Mesothelial cell of epicardium (in vitro differentiated cells): ENCODE measurements around the gene ADAMTS7. TPM values are rescaled to one million over a fixed set of nuclear protein-coding genes. Genes with fewer than 3 reads are reported as not detected.
"Not testable (repeated sequence)": the region's sequence is repeated elsewhere in the genome, so short reads cannot be mapped to it uniquely, and the experiment has no call there.

Source experiments
- DNase-seq, 2 experiments: peaks; one replicate each; pipeline ENCODE4 v3.0.0; 2021; ENCODE audit warnings: low spot score in 2 of 2; ENCODE audit not compliant: unreplicated experiment in 2 of 2
- H3K27ac Mint-ChIP-seq: 2 replicates; pipeline ENCODE4 v1.8.0; 2021; ENCODE audit warnings: mixed read lengths
- H3K27me3 Mint-ChIP-seq: 2 replicates; pipeline ENCODE4 v1.8.0; 2021; ENCODE audit warnings: low read depth, mixed read lengths
- H3K36me3 Mint-ChIP-seq: 2 replicates; pipeline ENCODE4 v1.8.0; 2021; ENCODE audit warnings: mixed read lengths
- H3K4me1 Mint-ChIP-seq: 2 replicates; pipeline ENCODE4 v1.8.0; 2021; ENCODE audit warnings: mixed read lengths
- H3K4me3 Mint-ChIP-seq: 2 replicates; pipeline ENCODE4 v1.8.0; 2021; ENCODE audit warnings: mild to moderate bottlenecking, moderate library complexity, mixed read lengths
- H3K9me3 Mint-ChIP-seq: 2 replicates; pipeline ENCODE4 v1.8.0; 2021; ENCODE audit warnings: mixed read lengths
- CTCF ChIP-seq: fragments of 200-600 bp; sonication (generic); IDR thresholded peaks from one replicate; pipeline ENCODE4 v1.5.0; 2021; ENCODE audit warnings: antibody characterized with exemption; ENCODE audit not compliant: unreplicated experiment
- total RNA-seq: library from RNA; stranded (reverse); gene quantifications from 3 replicates; pipeline ENCODE4 v1.2.1, GENCODE V29; 2021

Gene ADAMTS7
- total RNA-seq, 1 donor from 2014 or later, result 101 TPM

- peaks cover 13% of the 10 kb centered on the region for H3K36me3 Mint-ChIP-seq
These were observed 32.0 kb downstream of the ADAMTS7 start for GRCh38 chr15:78779176-78779785.

GRCh38 chr15:78778422-78778821, 32.8 kb downstream of the ADAMTS7 start:
- Mint-ChIP-seq H3K9me3 (no peaks in the 10 kb centered on the region), H3K4me1 (no peaks in the 10 kb centered on the region), H3K27me3 (no peaks in the 10 kb centered on the region), H3K4me3 (no peak overlapping the region), H3K36me3 (peaks cover 9% of the 10 kb centered on the region), H3K27ac (no peak overlapping the region)
- DNase-seq, result no peak
- no peak for TF ChIP-seq CTCF

More at GRCh38 chr15:78779176-78779785, 32.0 kb downstream of the ADAMTS7 start:
- not testable (repeated sequence) for H3K27ac Mint-ChIP-seq, H3K27me3 Mint-ChIP-seq, H3K4me1 Mint-ChIP-seq, H3K9me3 Mint-ChIP-seq, H3K4me3 Mint-ChIP-seq, DNase-seq

- H3K4me3 Mint-ChIP-seq, H3K36me3 Mint-ChIP-seq, H3K4me1 Mint-ChIP-seq, H3K9me3 Mint-ChIP-seq, H3K27me3 Mint-ChIP-seq, H3K27ac Mint-ChIP-seq, DNase-seq: not testable (repeated sequence)
These were observed 33.3 kb downstream of the ADAMTS7 start for GRCh38 chr15:78777953-78778345.

GRCh38 chr15:78777290-78777952, 33.8 kb downstream of the ADAMTS7 start:
- H3K4me1 Mint-ChIP-seq, H3K27ac Mint-ChIP-seq, H3K27me3 Mint-ChIP-seq, H3K4me3 Mint-ChIP-seq, H3K9me3 Mint-ChIP-seq, DNase-seq: not testable (repeated sequence)
- peaks cover 11% of the 10 kb centered on the region for H3K36me3 Mint-ChIP-seq

GRCh38 chr15:78776046-78776925, 35.0 kb downstream of the ADAMTS7 start:
- not testable (repeated sequence) for H3K27ac Mint-ChIP-seq, H3K27me3 Mint-ChIP-seq, H3K4me3 Mint-ChIP-seq, H3K9me3 Mint-ChIP-seq, H3K4me1 Mint-ChIP-seq, DNase-seq
- H3K36me3 Mint-ChIP-seq, result peaks cover 15% of the 10 kb centered on the region

GRCh38 chr15:78775472-78775871, 35.8 kb downstream of the ADAMTS7 start:
- no peak for DNase-seq
- Mint-ChIP-seq H3K4me1 (no peaks in the 10 kb centered on the region), H3K9me3 (no peaks in the 10 kb centered on the region), H3K27ac (no peak overlapping the region), H3K27me3 (no peaks in the 10 kb centered on the region), H3K36me3 (peaks cover 15% of the 10 kb centered on the region), H3K4me3 (no peak overlapping the region)
- TF ChIP-seq CTCF, result no peak

GRCh38 chr15:78774451-78774990, 36.7 kb downstream of the ADAMTS7 start:
- H3K4me1 Mint-ChIP-seq, H3K27ac Mint-ChIP-seq, DNase-seq, H3K27me3 Mint-ChIP-seq, H3K4me3 Mint-ChIP-seq, H3K9me3 Mint-ChIP-seq: not testable (repeated sequence)
- peaks cover 15% of the 10 kb centered on the region for H3K36me3 Mint-ChIP-seq

- not testable (repeated sequence) for H3K4me3 Mint-ChIP-seq, H3K27ac Mint-ChIP-seq, H3K27me3 Mint-ChIP-seq, H3K4me1 Mint-ChIP-seq, DNase-seq, H3K9me3 Mint-ChIP-seq
- H3K36me3 Mint-ChIP-seq, result peaks cover 15% of the 10 kb centered on the region
These were observed 37.4 kb downstream of the ADAMTS7 start for GRCh38 chr15:78773765-78774450.
